HL-60 (cell line): Measurements from ENCODE around the gene TPK1.

Experiments used
- DNase-seq, 2 experiments: peaks; one replicate each; pipeline ENCODE4 v3.0.0-alpha.2; 2010 to 2020; ENCODE audit warnings: low read depth in 1 of 2, low spot score in 1 of 2
- H3K27ac ChIP-seq: fragments of 250-450 bp; sonication (Bioruptor Pico); replicated peaks from 2 replicates; pipeline ENCODE4 v1.5.1; 2020; ENCODE audit warnings: mild to moderate bottlenecking, moderate library complexity
- H3K27me3 ChIP-seq: fragments of 250-450 bp; sonication (Bioruptor Pico); 2 replicates; pipeline ENCODE4 v1.5.1; 2021; ENCODE audit warnings: mild to moderate bottlenecking, moderate library complexity; ENCODE audit not compliant: insufficient read depth, poor library complexity, severe bottlenecking
- H3K4me3 ChIP-seq: replicated peaks from 2 replicates; pipeline ENCODE4 v1.5.1; 2011; ENCODE audit warnings: mild to moderate bottlenecking, control low read depth, low read length; ENCODE audit not compliant: insufficient read depth
- CTCF ChIP-seq: IDR thresholded peaks from one replicate; pipeline ENCODE4 v1.5.1; 2011; ENCODE audit warnings: low read length, control low read depth, inconsistent platforms; ENCODE audit not compliant: insufficient read depth
- GABPA ChIP-seq: IDR thresholded peaks from 2 replicates; pipeline ENCODE4 v1.6.1; 2012; ENCODE audit warnings: low read depth
- POLR2AphosphoS5 ChIP-seq: IDR thresholded peaks from 2 replicates; pipeline ENCODE4 v1.6.1; 2012; ENCODE audit warnings: low read depth
- REST ChIP-seq: IDR thresholded peaks from 2 replicates; pipeline ENCODE4 v1.6.1; 2012; ENCODE audit warnings: low read depth; ENCODE audit not compliant: insufficient replicate concordance
- SPI1 ChIP-seq: IDR thresholded peaks from 2 replicates; pipeline ENCODE4 v1.6.1; 2012; ENCODE audit warnings: low read depth, mild to moderate bottlenecking, borderline replicate concordance

Gene TPK1

DNA sequence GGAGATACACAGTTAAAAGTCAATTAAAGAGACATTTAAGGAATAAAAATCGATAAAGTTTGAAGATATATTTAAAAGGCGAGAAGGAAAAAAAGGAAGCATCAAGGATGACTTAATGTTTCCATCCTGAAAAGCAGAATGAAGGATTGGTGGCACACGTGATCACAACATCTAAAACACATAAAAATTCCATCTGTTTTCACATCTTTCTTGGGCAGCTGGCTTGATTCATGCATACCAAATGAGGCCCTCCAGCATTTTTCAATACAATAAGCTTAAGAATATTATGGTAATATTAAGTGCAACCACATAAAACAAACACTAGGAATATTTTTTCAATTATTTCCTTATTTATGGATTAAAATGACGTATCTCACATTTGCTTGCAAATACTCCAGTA is 112.6 kb downstream of the TPK1 start:
- no peak overlapping the region for H3K4me3 ChIP-seq
- no peak for TF ChIP-seq REST
- DNase-seq: no peak
- no peaks in the 10 kb centered on the region for H3K27me3 ChIP-seq
- no peak overlapping the region for H3K27ac ChIP-seq

DNA sequence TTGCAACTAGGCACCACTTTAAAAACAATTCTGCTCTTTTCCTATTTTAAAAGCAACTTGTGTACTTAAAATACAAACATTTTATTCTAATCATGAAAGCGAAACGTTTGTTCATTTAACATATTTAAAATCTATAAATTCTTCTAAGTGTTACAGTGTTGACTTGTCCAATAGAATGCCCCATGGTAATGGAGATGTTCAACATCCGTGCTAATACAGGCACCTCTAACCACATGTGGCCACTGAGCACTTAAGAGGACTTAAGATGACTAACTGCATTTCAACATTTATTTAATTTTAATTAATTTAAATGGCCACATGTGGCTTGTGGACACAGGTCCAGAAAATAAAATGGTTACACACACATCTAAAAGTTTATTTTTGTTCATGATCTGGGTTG is 115.1 kb downstream of the TPK1 start:
- Histone ChIP-seq H3K27me3 (no peaks in the 10 kb centered on the region), H3K4me3 (no peak overlapping the region), H3K27ac (no peak overlapping the region)
- no peak for TF ChIP-seq CTCF
- TF ChIP-seq SPI1: no peak
- TF ChIP-seq GABPA: no peak
- no peak for TF ChIP-seq POLR2AphosphoS5
- no peak for TF ChIP-seq REST
- DNase-seq: no peak

DNA sequence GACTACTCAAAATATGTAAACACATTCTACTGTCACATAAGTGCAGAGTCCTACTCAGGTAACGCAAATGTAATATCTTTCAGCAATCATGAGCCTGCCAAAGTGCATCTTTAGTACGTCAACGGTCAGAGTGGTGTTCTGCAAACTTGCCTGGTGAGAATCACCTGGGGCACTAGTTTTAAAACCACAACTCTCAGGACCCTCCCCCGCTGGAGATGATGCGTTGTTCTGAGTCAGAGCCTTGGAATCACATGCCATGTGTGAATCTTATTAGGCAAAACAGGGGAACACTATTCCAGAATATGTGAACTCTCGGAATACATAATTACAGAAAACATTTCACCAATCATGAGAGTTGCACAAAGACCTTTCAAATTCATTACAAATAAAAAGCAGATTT is 115.7 kb downstream of the TPK1 start:
- Histone ChIP-seq H3K27me3 (no peaks in the 10 kb centered on the region), H3K4me3 (no peak overlapping the region), H3K27ac (no peak overlapping the region)
- DNase-seq: no peak
- no peak for TF ChIP-seq POLR2AphosphoS5
- no peak for TF ChIP-seq REST
- no peak for TF ChIP-seq SPI1
- TF ChIP-seq GABPA: no peak
- no peak for TF ChIP-seq CTCF

GRCh38 chr7:144717720-144718119 is 118.1 kb downstream of the TPK1 start:
- Histone ChIP-seq H3K27ac (no peak overlapping the region), H3K27me3 (no peaks in the 10 kb centered on the region), H3K4me3 (no peak overlapping the region)
- no peak for TF ChIP-seq CTCF
- no peak for TF ChIP-seq REST
- no peak for TF ChIP-seq POLR2AphosphoS5
- TF ChIP-seq SPI1: no peak
- DNase-seq: no peak
